Testis (tissue), 2 donors: ENCODE data around the gene ZNF611.

Experiments
- CTCF ChIP-seq, 3 experiments: fragments of 450-650 bp in 2 of 3; fragments of 200-600 bp in 1 of 3; sonication (generic) in 1 of 3; IDR thresholded peaks; one replicate each; pipeline ENCODE4 v1.5.1; 2016 to 2019; ENCODE audit warnings: antibody characterized with exemption in 3 of 3, mild to moderate bottlenecking in 2 of 3, moderate library complexity in 1 of 3
- POLR2A ChIP-seq: fragments of 450-650 bp; IDR thresholded peaks from one replicate; pipeline ENCODE4 v1.6.1; 2017; ENCODE audit warnings: antibody characterized with exemption, mild to moderate bottlenecking, moderate library complexity

GRCh38 chr19:52685811-52686210, 49.0 kb downstream of the ZNF611 start:
- no peak for TF ChIP-seq CTCF (IDR thresholded peaks at IDR 0.05)
- TF ChIP-seq POLR2A = no peak
